ENCODE measurements around the gene CDX1.

DNA sequence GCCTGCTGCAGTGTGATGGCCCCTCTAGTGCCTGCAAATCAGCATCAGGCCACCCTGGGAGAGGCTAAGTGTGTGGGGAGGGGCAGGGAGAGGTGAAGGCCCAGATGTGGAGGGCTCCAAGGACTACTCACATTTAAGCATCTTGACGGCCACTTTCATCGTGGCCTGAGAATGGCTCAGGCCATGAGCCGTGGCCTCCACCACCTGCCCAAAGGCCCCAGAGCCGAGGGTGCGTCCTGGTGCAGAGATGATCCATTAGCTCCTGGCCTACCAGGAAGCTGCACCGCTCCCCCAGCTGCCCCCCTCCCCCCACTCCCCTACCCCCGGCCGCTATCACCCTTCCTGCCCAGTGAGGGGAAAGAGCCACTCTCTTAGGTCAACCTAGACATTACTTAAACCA, 42.0 kb upstream of the CDX1 start:
- TF ChIP-seq EZH2 (IDR thresholded peaks at IDR 0.05) = no peak
- TF ChIP-seq POLR2AphosphoS5 (IDR thresholded peaks at IDR 0.05; ENCODE audit: borderline replicate concordance, low read depth, low read length) = no peak
- TF ChIP-seq FOXP2 (optimal IDR thresholded peaks at IDR 0.05; ENCODE audit: control extremely low read depth, extremely low read length, insufficient read depth) = no peak

Measured in SK-N-MC (cell line).